HepG2 (cell line): ENCODE measurements around the gene AKR1C4. TPM values are rescaled to one million over a fixed set of nuclear protein-coding genes. Genes with fewer than 3 reads are reported as not detected.
A peak's percentile ranks its signal among the peaks of the same experiment; 100 is the strongest.

Experiments
- DBP ChIP-seq: sonication (generic); formaldehyde crosslinking; IDR thresholded peaks from 2 replicates; pipeline ENCODE4 v1.4.0; 2020; ENCODE audit warnings: missing genetic modification reagents; ENCODE audit errors: not compliant biosample characterization
- FOXM1 ChIP-seq: sonication (generic); formaldehyde crosslinking; IDR thresholded peaks from 2 replicates; pipeline ENCODE4 v1.5.0; 2020; ENCODE audit warnings: missing genetic modification reagents
- ISL2 ChIP-seq: sonication (generic); formaldehyde crosslinking; IDR thresholded peaks from 2 replicates; pipeline ENCODE4 v1.5.0; 2020; ENCODE audit warnings: missing genetic modification reagents
- KDM6A ChIP-seq: IDR thresholded peaks from 2 replicates; pipeline ENCODE4 v1.6.1; 2016; ENCODE audit warnings: low read depth
- RFX3 ChIP-seq: IDR thresholded peaks from 2 replicates; pipeline ENCODE4 v1.6.1; 2016; ENCODE audit warnings: missing biosample characterization, missing genetic modification reagents
- SMAD1 ChIP-seq: sonication (generic); formaldehyde crosslinking; IDR thresholded peaks from 2 replicates; pipeline ENCODE4 v1.4.0; 2020; ENCODE audit warnings: missing genetic modification reagents, low read depth, mild to moderate bottlenecking, borderline replicate concordance
- SRSF9 ChIP-seq: fragments of 200-400 bp; formaldehyde crosslinking; IDR thresholded peaks from 2 replicates; pipeline ENCODE4 v1.6.1; 2018; ENCODE audit warnings: borderline replicate concordance, mild to moderate bottlenecking, low read depth, low read length; ENCODE audit not compliant: insufficient read depth, poor library complexity, severe bottlenecking
- TCF12 ChIP-seq, 2 experiments: fragments of 450-650 bp in 1 of 2; sonication (generic) in 1 of 2; formaldehyde crosslinking in 1 of 2; IDR thresholded peaks; 2 replicates each; pipeline versions ENCODE4 v1.6.1 to v1.8.0; 2017 to 2022; ENCODE audit warnings: antibody characterized with exemption in 1 of 2, mild to moderate bottlenecking in 1 of 2, missing genetic modification reagents in 1 of 2, moderate library complexity in 1 of 2
- TFAP4 ChIP-seq: sonication (generic); IDR thresholded peaks from 2 replicates; pipeline ENCODE4 v1.6.1; 2016; ENCODE audit warnings: low read depth, borderline replicate concordance
- ZBTB34 ChIP-seq: sonication (generic); formaldehyde crosslinking; IDR thresholded peaks from 2 replicates; pipeline ENCODE4 v1.8.0; 2022; ENCODE audit warnings: mild to moderate bottlenecking, missing genetic modification reagents
- ZFAT ChIP-seq: sonication (generic); formaldehyde crosslinking; conservative IDR thresholded peaks from 2 replicates; pipeline ENCODE4 v1.8.1; 2023; ENCODE audit warnings: missing genetic modification reagents, inconsistent platforms
- ZFP36L1 ChIP-seq: sonication (generic); formaldehyde crosslinking; IDR thresholded peaks from 2 replicates; pipeline ENCODE4 v1.8.0; 2022; ENCODE audit warnings: mild to moderate bottlenecking, missing genetic modification reagents, moderate library complexity
- ZNF10 ChIP-seq: sonication (generic); formaldehyde crosslinking; IDR thresholded peaks from 2 replicates; pipeline ENCODE4 v1.4.0; 2020; ENCODE audit warnings: mild to moderate bottlenecking, low read depth, missing genetic modification reagents, borderline replicate concordance
- ZNF800 ChIP-seq: sonication (generic); formaldehyde crosslinking; IDR thresholded peaks from 2 replicates; pipeline ENCODE4 v1.4.0; 2020; ENCODE audit warnings: missing genetic modification reagents
- ZNF83 ChIP-seq: sonication (generic); formaldehyde crosslinking; IDR thresholded peaks from 2 replicates; pipeline ENCODE4 v1.4.0; 2020; ENCODE audit warnings: missing genetic modification reagents, mild to moderate bottlenecking, borderline replicate concordance
- polyA plus RNA-seq, 8 experiments: library from polyadenylated mRNA; depleted of rRNA in 3 of 8; stranded (reverse) in 7 of 8; unstranded in 1 of 8; fragments of >200 nt; fragmentation: Illumina TruSeq in 4 of 8; extraction: Trizol in 4 of 8; gene quantifications; 2 replicates each; pipeline versions ENCODE4 v1.2.1 to v1.2.3, GENCODE V29; 2011 to 2016; ENCODE audit warnings: low read depth in 4 of 8, missing spikeins in 1 of 8, mixed read lengths in 1 of 8; ENCODE audit not compliant: insufficient read depth in 1 of 8
- total RNA-seq, 5 experiments: library from RNA; depleted of rRNA; stranded (reverse); fragments of >200 nt; fragmentation: Illumina TruSeq; extraction: Trizol; gene quantifications; 2 replicates each; pipeline ENCODE4 v1.2.3, GENCODE V29; 2016; ENCODE audit warnings: low read depth in 1 of 5
- TF ChIP-seq, protein P1 (sequence below): IDR thresholded peaks from 2 replicates; pipeline ENCODE4 v1.6.1; 2018; ENCODE audit warnings: missing genetic modification reagents
- TF ChIP-seq, protein P2 (sequence below): sonication (generic); formaldehyde crosslinking; IDR thresholded peaks from 2 replicates; pipeline ENCODE4 v1.4.0; 2020; ENCODE audit warnings: missing genetic modification reagents, borderline replicate concordance

Gene AKR1C4
- total and polyA plus RNA-seq, 2 of the 13 experiments (the other 11 are each of a cell fraction or from before 2014, with no cell fraction given) = 0.18 to 1.3 TPM

GRCh38 chr10:5147255-5147980, 49.2 kb upstream of the AKR1C4 start (continued):
- TF ChIP-seq, protein P1, sequence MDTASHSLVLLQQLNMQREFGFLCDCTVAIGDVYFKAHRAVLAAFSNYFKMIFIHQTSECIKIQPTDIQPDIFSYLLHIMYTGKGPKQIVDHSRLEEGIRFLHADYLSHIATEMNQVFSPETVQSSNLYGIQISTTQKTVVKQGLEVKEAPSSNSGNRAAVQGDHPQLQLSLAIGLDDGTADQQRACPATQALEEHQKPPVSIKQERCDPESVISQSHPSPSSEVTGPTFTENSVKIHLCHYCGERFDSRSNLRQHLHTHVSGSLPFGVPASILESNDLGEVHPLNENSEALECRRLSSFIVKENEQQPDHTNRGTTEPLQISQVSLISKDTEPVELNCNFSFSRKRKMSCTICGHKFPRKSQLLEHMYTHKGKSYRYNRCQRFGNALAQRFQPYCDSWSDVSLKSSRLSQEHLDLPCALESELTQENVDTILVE (CRISPR knock-in tag) = no peak
- TF ChIP-seq FOXM1 (CRISPR knock-in tag) = no peak
- no peak for TF ChIP-seq ZNF10 (CRISPR knock-in tag)
- TF ChIP-seq ZNF83 (CRISPR knock-in tag) = no peak
- peak; percentile 79; the same call in 1 of the 2 replicates for TF ChIP-seq TFAP4
- no peak for TF ChIP-seq ZFP36L1 (CRISPR knock-in tag)
- no peak for TF ChIP-seq ZFAT
- peak; percentile 91 for TF ChIP-seq ZBTB34
- no peak for TF ChIP-seq SMAD1
- no peak for TF ChIP-seq RFX3 (CRISPR knock-in tag)
- peak; percentile 92 for TF ChIP-seq KDM6A (CRISPR knock-in tag)
- peak; percentile 97 for TF ChIP-seq ISL2 (CRISPR knock-in tag)
- no peak for TF ChIP-seq DBP
- no peak for TF ChIP-seq SRSF9
- TF ChIP-seq TCF12 (IDR thresholded peaks at IDR 0.05) = no peak
- peak; percentile 90; the same call in 1 of the 2 replicates for TF ChIP-seq TCF12 (CRISPR knock-in tag; IDR thresholded peaks at IDR 0.05)
- TF ChIP-seq ZNF800 (CRISPR knock-in tag) = 0 out of 2 replicates have a peak, but pooled peaks have one; percentile 33
- TF ChIP-seq, protein P2, sequence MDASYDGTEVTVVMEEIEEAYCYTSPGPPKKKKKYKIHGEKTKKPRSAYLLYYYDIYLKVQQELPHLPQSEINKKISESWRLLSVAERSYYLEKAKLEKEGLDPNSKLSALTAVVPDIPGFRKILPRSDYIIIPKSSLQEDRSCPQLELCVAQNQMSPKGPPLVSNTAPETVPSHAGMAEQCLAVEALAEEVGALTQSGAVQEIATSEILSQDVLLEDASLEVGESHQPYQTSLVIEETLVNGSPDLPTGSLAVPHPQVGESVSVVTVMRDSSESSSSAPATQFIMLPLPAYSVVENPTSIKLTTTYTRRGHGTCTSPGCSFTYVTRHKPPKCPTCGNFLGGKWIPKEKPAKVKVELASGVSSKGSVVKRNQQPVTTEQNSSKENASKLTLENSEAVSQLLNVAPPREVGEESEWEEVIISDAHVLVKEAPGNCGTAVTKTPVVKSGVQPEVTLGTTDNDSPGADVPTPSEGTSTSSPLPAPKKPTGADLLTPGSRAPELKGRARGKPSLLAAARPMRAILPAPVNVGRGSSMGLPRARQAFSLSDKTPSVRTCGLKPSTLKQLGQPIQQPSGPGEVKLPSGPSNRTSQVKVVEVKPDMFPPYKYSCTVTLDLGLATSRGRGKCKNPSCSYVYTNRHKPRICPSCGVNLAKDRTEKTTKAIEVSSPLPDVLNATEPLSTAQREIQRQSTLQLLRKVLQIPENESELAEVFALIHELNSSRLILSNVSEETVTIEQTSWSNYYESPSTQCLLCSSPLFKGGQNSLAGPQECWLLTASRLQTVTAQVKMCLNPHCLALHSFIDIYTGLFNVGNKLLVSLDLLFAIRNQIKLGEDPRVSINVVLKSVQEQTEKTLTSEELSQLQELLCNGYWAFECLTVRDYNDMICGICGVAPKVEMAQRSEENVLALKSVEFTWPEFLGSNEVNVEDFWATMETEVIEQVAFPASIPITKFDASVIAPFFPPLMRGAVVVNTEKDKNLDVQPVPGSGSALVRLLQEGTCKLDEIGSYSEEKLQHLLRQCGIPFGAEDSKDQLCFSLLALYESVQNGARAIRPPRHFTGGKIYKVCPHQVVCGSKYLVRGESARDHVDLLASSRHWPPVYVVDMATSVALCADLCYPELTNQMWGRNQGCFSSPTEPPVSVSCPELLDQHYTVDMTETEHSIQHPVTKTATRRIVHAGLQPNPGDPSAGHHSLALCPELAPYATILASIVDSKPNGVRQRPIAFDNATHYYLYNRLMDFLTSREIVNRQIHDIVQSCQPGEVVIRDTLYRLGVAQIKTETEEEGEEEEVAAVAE = peak; percentile 74; the same call in 1 of the 2 replicates
